Measurements from ENCODE around the gene SLCO3A1. TPM values are rescaled to one million over a fixed set of nuclear protein-coding genes. Genes with fewer than 3 reads are reported as not detected.

Gene SLCO3A1
- total RNA-seq, 4 donors from 2014 or later = 23.1 to 62.8 (median 35.1) TPM

GRCh38 chr15:92074646-92075045, 221.1 kb downstream of the SLCO3A1 start:
- intact Hi-C loops (cut with DNase I; ENCODE audit: low total_unique reads) = loop anchor here (5.0 to 10.0 kb wide), 3 partner anchors 222 to 772 kb away; partner anchors contain the start of gene SLCO3A1
- no peak for DNase-seq (ENCODE audit: low spot score in 2 of 2)
- no peak overlapping the region for H3K4me3 ChIP-seq (ENCODE audit: low read depth, poor library complexity, severe bottlenecking)
- WGBS, 2 donors = 43 to 49% methylated on average over 5 of the region's 5 CpGs
- no peak for TF ChIP-seq CTCF (IDR thresholded peaks at IDR 0.05)
- TF ChIP-seq POLR2A (IDR thresholded peaks at IDR 0.05) = no peak

- intact Hi-C loops (cut with DNase I; ENCODE audit: low total_unique reads) = loop anchor here (5.0 to 10.0 kb wide), 3 partner anchors 223 to 773 kb away; partner anchors contain the start of gene SLCO3A1
- H3K4me3 ChIP-seq (ENCODE audit: low read depth, poor library complexity, severe bottlenecking) = no peak overlapping the region
- no peak for TF ChIP-seq POLR2A (IDR thresholded peaks at IDR 0.05)
- TF ChIP-seq CTCF (IDR thresholded peaks at IDR 0.05) = no peak
- DNase-seq (ENCODE audit: low spot score in 2 of 2) = no peak
- 65 to 67% methylated on average over 7 of the region's 7 CpGs for WGBS, 2 donors
Observed at GRCh38 chr15:92075764-92076163, 222.3 kb downstream of the SLCO3A1 start.

GRCh38 chr15:92076541-92076940, 223.0 kb downstream of the SLCO3A1 start:
- no peak overlapping the region for H3K4me3 ChIP-seq (ENCODE audit: low read depth, poor library complexity, severe bottlenecking)
- 75 to 80% methylated on average over 8 of the region's 8 CpGs for WGBS, 2 donors
- TF ChIP-seq POLR2A (IDR thresholded peaks at IDR 0.05) (no peak), CTCF (IDR thresholded peaks at IDR 0.05) (no peak)
- no peak for DNase-seq (ENCODE audit: low spot score in 2 of 2)
- intact Hi-C loops (cut with DNase I; ENCODE audit: low total_unique reads) = loop anchor here (5.0 to 10.0 kb wide), 3 partner anchors 224 to 774 kb away; partner anchors contain the start of gene SLCO3A1

- TF ChIP-seq POLR2A (IDR thresholded peaks at IDR 0.05) = no peak
- no peak for TF ChIP-seq CTCF (IDR thresholded peaks at IDR 0.05)
- no peak overlapping the region for H3K4me3 ChIP-seq (ENCODE audit: low read depth, poor library complexity, severe bottlenecking)
- WGBS, 2 donors = 65 to 66% methylated on average over 12 to 13 of the region's 13 CpGs
- peak; percentile 74 to 93 for DNase-seq (ENCODE audit: low spot score in 2 of 2)
- intact Hi-C loops (cut with DNase I; ENCODE audit: low total_unique reads) = loop anchor here (5.0 to 10.0 kb wide), 3 partner anchors 225 to 775 kb away; partner anchors contain the start of gene SLCO3A1
Observed at GRCh38 chr15:92077353-92078085, 224.0 kb downstream of the SLCO3A1 start.

GRCh38 chr15:92078270-92078669, 224.8 kb downstream of the SLCO3A1 start:
- WGBS, 2 donors = 91 to 97% methylated on average over 6 of the region's 6 CpGs
- intact Hi-C loops (cut with DNase I; ENCODE audit: low total_unique reads) = loop anchor here (5.0 to 10.0 kb wide), 3 partner anchors 226 to 776 kb away; partner anchors contain the start of gene SLCO3A1

More at GRCh38 chr15:92078270-92078669, 224.8 kb downstream of the SLCO3A1 start:
- no peak for TF ChIP-seq POLR2A (IDR thresholded peaks at IDR 0.05)
- TF ChIP-seq CTCF (IDR thresholded peaks at IDR 0.05) = no peak
- no peak overlapping the region for H3K4me3 ChIP-seq (ENCODE audit: low read depth, poor library complexity, severe bottlenecking)
- no peak for DNase-seq (ENCODE audit: low spot score in 2 of 2)
